IMR-90 (cell line): ENCODE data around the gene VEPH1. TPM values are rescaled to one million over a fixed set of nuclear protein-coding genes. Genes with fewer than 3 reads are reported as not detected.

Source experiments
- ATAC-seq: fragments of 200-7000 bp; cut with Tn5 transposase; 2 replicates; pipeline ENCODE4 v1.9.1; 2020; ENCODE audit warnings: low read depth, mild to moderate bottlenecking, moderate library complexity
- BruUV-seq: library from RNA; stranded (reverse); fragments of 400-500 nt; replicated peaks from 2 replicates; lab custom pipeline; 2021; lab: Mats Ljungman, UMichigan
- CTCF ChIA-PET: fragments of 300-600 bp; formaldehyde crosslinking; extraction: SDS; loops from one replicate; lab custom pipeline; 2021; ENCODE audit warnings: antibody characterized with exemption; lab: Yijun Ruan, JAX
- POLR2A ChIA-PET: fragments of 300-600 bp; sonication (Branson Sonifier 250); formaldehyde crosslinking; loops from one replicate; lab custom pipeline; 2022; ENCODE audit warnings: antibody characterized with exemption; ENCODE audit not compliant: unreplicated experiment; lab: Charles Lee
- DNase-seq: peaks from one replicate; pipeline ENCODE4 v3.0.0; 2013
- H2AFZ ChIP-seq: replicated peaks from 2 replicates; pipeline ENCODE3; 2013; ENCODE audit warnings: low read length, mild to moderate bottlenecking; ENCODE audit not compliant: poor library complexity
- H2AK5ac ChIP-seq: 2 replicates; pipeline ENCODE4 v1.6.1; 2013; ENCODE audit warnings: low read depth, low read length, inconsistent platforms
- H2AK9ac ChIP-seq: replicated peaks from 2 replicates; pipeline ENCODE3; 2013; ENCODE audit warnings: mild to moderate bottlenecking, low read depth, low read length, moderate library complexity; ENCODE audit not compliant: poor library complexity
- H2BK120ac ChIP-seq: 2 replicates; pipeline ENCODE4 v1.6.1; 2013; ENCODE audit warnings: low read depth, low read length, inconsistent platforms
- H2BK15ac ChIP-seq: 3 replicates; pipeline ENCODE4 v1.6.1; 2013; ENCODE audit warnings: low read depth, low read length, inconsistent platforms
- H2BK20ac ChIP-seq: 2 replicates; pipeline ENCODE4 v1.6.1; 2013; ENCODE audit warnings: low read depth, mild to moderate bottlenecking, inconsistent platforms, low read length, moderate library complexity
- H2BK5ac ChIP-seq: 2 replicates; pipeline ENCODE4 v1.6.1; 2013; ENCODE audit warnings: mild to moderate bottlenecking, low read depth, low read length, inconsistent platforms; ENCODE audit not compliant: poor library complexity, severe bottlenecking
- H3K14ac ChIP-seq: replicated peaks from 2 replicates; pipeline ENCODE4 v1.6.1; 2013; ENCODE audit warnings: low read depth, low read length, inconsistent platforms
- H3K18ac ChIP-seq: 2 replicates; pipeline ENCODE4 v1.6.1; 2013; ENCODE audit warnings: low read depth, low read length, control low read depth
- H3K23ac ChIP-seq: 2 replicates; pipeline ENCODE4 v1.6.1; 2013; ENCODE audit warnings: low read depth, low read length, inconsistent platforms
- H3K27ac ChIP-seq: 2 replicates; pipeline ENCODE4 v1.5.1; 2013; ENCODE audit warnings: mild to moderate bottlenecking, control low read depth, low read length; ENCODE audit not compliant: insufficient read depth
- H3K27me3 ChIP-seq: 2 replicates; pipeline ENCODE4 v1.6.1; 2013; ENCODE audit warnings: low read length; ENCODE audit not compliant: control insufficient read depth, insufficient read depth
- H3K36me3 ChIP-seq: 2 replicates; pipeline ENCODE4 v1.6.1; 2013; ENCODE audit warnings: low read length, mixed read lengths; ENCODE audit not compliant: control insufficient read depth, insufficient read depth
- H3K4ac ChIP-seq: 2 replicates; pipeline ENCODE4 v1.6.1; 2013; ENCODE audit warnings: low read depth, low read length, inconsistent platforms
- H3K4me1 ChIP-seq: 2 replicates; pipeline ENCODE4 v1.6.1; 2013; ENCODE audit warnings: low read length, mixed read lengths; ENCODE audit not compliant: control insufficient read depth, insufficient read depth
- H3K4me2 ChIP-seq: 2 replicates; pipeline ENCODE4 v1.6.1; 2013; ENCODE audit warnings: low read depth, mild to moderate bottlenecking, control low read depth, low read length, moderate library complexity
- H3K4me3 ChIP-seq: 2 replicates; pipeline ENCODE4 v1.5.1; 2013; ENCODE audit warnings: low read depth, mild to moderate bottlenecking, control low read depth, low read length, moderate library complexity; ENCODE audit not compliant: insufficient read depth
- H3K56ac ChIP-seq: 2 replicates; pipeline ENCODE4 v1.6.1; 2013; ENCODE audit warnings: low read length, inconsistent platforms; ENCODE audit not compliant: insufficient read depth; ENCODE audit errors: extremely low read depth
- H3K79me1 ChIP-seq, 2 experiments: 2 replicates each; pipeline ENCODE4 v1.6.1; 2013; ENCODE audit warnings: low read length in 2 of 2, inconsistent platforms in 1 of 2, low read depth in 1 of 2
- H3K9ac ChIP-seq: 2 replicates; pipeline ENCODE4 v1.6.1; 2013; ENCODE audit warnings: low read depth, low read length, control low read depth
- H3K9me1 ChIP-seq: 2 replicates; pipeline ENCODE4 v1.6.1; 2013; ENCODE audit warnings: low read length, inconsistent platforms; ENCODE audit not compliant: insufficient read depth
- H3K9me3 ChIP-seq: 2 replicates; pipeline ENCODE4 v1.6.1; 2013; ENCODE audit warnings: low read length; ENCODE audit not compliant: control insufficient read depth, insufficient read depth
- H4K20me1 ChIP-seq: 2 replicates; pipeline ENCODE4 v1.6.1; 2013; ENCODE audit warnings: low read length, inconsistent platforms; ENCODE audit not compliant: insufficient read depth
- H4K5ac ChIP-seq: 2 replicates; pipeline ENCODE4 v1.6.1; 2013; ENCODE audit warnings: mild to moderate bottlenecking, low read depth, low read length, control low read depth
- H4K8ac ChIP-seq, 2 experiments: 2 replicates each; pipeline ENCODE4 v1.6.1; 2013; ENCODE audit warnings: low read depth in 2 of 2, low read length in 2 of 2, control low read depth in 1 of 2, inconsistent platforms in 1 of 2
- H4K91ac ChIP-seq: 2 replicates; pipeline ENCODE4 v1.6.1; 2013; ENCODE audit warnings: low read depth, low read length, inconsistent platforms; ENCODE audit not compliant: insufficient read depth
- CEBPB ChIP-seq: IDR thresholded peaks from 2 replicates; pipeline ENCODE4 v1.6.1; 2012; ENCODE audit warnings: low read depth, low read length, improper control_type of control experiment
- CHD1 ChIP-seq: IDR thresholded peaks from 2 replicates; pipeline ENCODE4 v1.6.1; 2012; ENCODE audit warnings: low read depth, low read length, improper control_type of control experiment
- RAD21 ChIP-seq: IDR thresholded peaks from 2 replicates; pipeline ENCODE4 v1.6.1; 2012; ENCODE audit warnings: low read length, improper control_type of control experiment
- RFX5 ChIP-seq: IDR thresholded peaks from 2 replicates; pipeline ENCODE4 v1.8.0; 2012; ENCODE audit warnings: low read depth, mild to moderate bottlenecking, low read length, moderate library complexity
- whole genome bisulfite sequencing, 2 experiments: methylation state at CpG; one replicate each; pipeline versions ENCODE4 v1.1.5 to v1.1.7; 2013; ENCODE audit warnings: missing lambda C conversion rate in 2 of 2; ENCODE audit not compliant: insufficient read length in 1 of 2; ENCODE audit errors: extremely low coverage in 2 of 2; 5-methylcytosine and 5-hydroxymethylcytosine counted together
- dilution Hi-C: fragments of 300-500 bp; cut with HindIII; formaldehyde crosslinking; loops from one replicate; pipeline ENCODE4 v1.14.3; 2018; ENCODE audit warnings: low sequenced_read_pairs; ENCODE audit not compliant: unreplicated experiment
- in situ Hi-C: fragments of 300-500 bp; cut with MboI; formaldehyde crosslinking; loops from 3 replicates; pipeline ENCODE4 v1.14.3; 2019; ENCODE audit warnings: low sequenced_read_pairs, inconsistent platforms, mixed read lengths
- intact Hi-C: fragments of 100-400 bp; cut with micrococcal nuclease; formaldehyde crosslinking; loops from 2 replicates; pipeline ENCODE4 v1.10.0; 2022
- polyA plus RNA-seq, 3 experiments: library from polyadenylated mRNA; depleted of rRNA; stranded (reverse); fragments of >200 nt; gene quantifications; 2 replicates each; pipeline ENCODE4 v1.2.3, GENCODE V29; 2012; ENCODE audit warnings: low replicate concordance in 1 of 3
- total RNA-seq: library from RNA; depleted of rRNA; stranded (reverse); fragments of >200 nt; gene quantifications from 2 replicates; pipeline ENCODE4 v1.2.3, GENCODE V29; 2012

The VEPH1 gene
- total and polyA plus RNA-seq, 2 of the 4 experiments (the other 2 are of a cell fraction) = 30.5 to 130 TPM

- CTCF ChIA-PET = no interaction called here
- H3K27me3 ChIP-seq = no peaks in the 10 kb centered on the region
- dilution Hi-C loops (no loop called here), in situ Hi-C loops (no loop called here), intact Hi-C loops (no loop called here)
- H3K4me2 ChIP-seq = no peak overlapping the region
- no peak overlapping the region for H4K91ac ChIP-seq
- no peak overlapping the region for H2AK9ac ChIP-seq
- no CpG with 5 or more reads among the region's 4 CpGs for WGBS, 2 experiments
- peaks cover 10 to 26% of the 10 kb centered on the region in 2 experiments; a peak in 2 of 4 replicates for H3K79me1 ChIP-seq
- no peak overlapping the region for H2BK20ac ChIP-seq
- BruUV-seq = no TSS peak
- no peak overlapping the region for H4K8ac ChIP-seq
- H2BK15ac ChIP-seq = no peak overlapping the region
- H2BK5ac ChIP-seq = no peak overlapping the region
- no peaks in the 10 kb centered on the region for H4K20me1 ChIP-seq
- no peak overlapping the region for H3K56ac ChIP-seq
- H4K5ac ChIP-seq = no peak overlapping the region
- H3K23ac ChIP-seq = no peak overlapping the region
- H2AK5ac ChIP-seq = no peak overlapping the region
- H3K4me1 ChIP-seq = peaks cover 2% of the 10 kb centered on the region; the same call in 1 of the 2 replicates
- no peak for DNase-seq
- no peaks in the 10 kb centered on the region for H3K36me3 ChIP-seq
- no peak overlapping the region for H3K9ac ChIP-seq
- no peak overlapping the region for H3K27ac ChIP-seq
- ATAC-seq = no peak
- H3K18ac ChIP-seq = no peak overlapping the region
- TF ChIP-seq RFX5 = no peak
- no peak for TF ChIP-seq CEBPB
- TF ChIP-seq CHD1 = no peak
- no peak for TF ChIP-seq RAD21
- H3K4ac ChIP-seq = no peak overlapping the region
- no peaks in the 10 kb centered on the region for H3K9me1 ChIP-seq
- H3K9me3 ChIP-seq = no peaks in the 10 kb centered on the region
- POLR2A ChIA-PET = no interaction called here
- H2AFZ ChIP-seq = no peak overlapping the region
- no peak overlapping the region for H3K4me3 ChIP-seq
- H3K14ac ChIP-seq = no peak overlapping the region
- H2BK120ac ChIP-seq = no peak overlapping the region
These were observed 1.4 kb downstream of the VEPH1 start for GRCh38 chr3:157501863-157502262.
